IMR-90 (cell line): ENCODE results near the gene DENND6A. TPM values are rescaled to one million over a fixed set of nuclear protein-coding genes. Genes with fewer than 3 reads are reported as not detected.
A peak's percentile ranks its signal among the peaks of the same experiment; 100 is the strongest.

Experiments
- ATAC-seq: fragments of 200-7000 bp; cut with Tn5 transposase; 2 replicates; pipeline ENCODE4 v1.9.1; 2020; ENCODE audit warnings: low read depth, mild to moderate bottlenecking, moderate library complexity
- BruUV-seq: library from RNA; stranded (reverse); fragments of 400-500 nt; replicated peaks from 2 replicates; lab custom pipeline; 2021; lab: Mats Ljungman, UMichigan
- CTCF ChIA-PET: fragments of 300-600 bp; formaldehyde crosslinking; extraction: SDS; loops from one replicate; lab custom pipeline; 2021; ENCODE audit warnings: antibody characterized with exemption; lab: Yijun Ruan, JAX
- POLR2A ChIA-PET: fragments of 300-600 bp; sonication (Branson Sonifier 250); formaldehyde crosslinking; loops from one replicate; lab custom pipeline; 2022; ENCODE audit warnings: antibody characterized with exemption; ENCODE audit not compliant: unreplicated experiment; lab: Charles Lee
- DNase-seq: peaks from one replicate; pipeline ENCODE4 v3.0.0; 2013
- H2AFZ ChIP-seq: replicated peaks from 2 replicates; pipeline ENCODE3; 2013; ENCODE audit warnings: low read length, mild to moderate bottlenecking; ENCODE audit not compliant: poor library complexity
- H2AK5ac ChIP-seq: 2 replicates; pipeline ENCODE4 v1.6.1; 2013; ENCODE audit warnings: low read depth, low read length, inconsistent platforms
- H2AK9ac ChIP-seq: replicated peaks from 2 replicates; pipeline ENCODE3; 2013; ENCODE audit warnings: mild to moderate bottlenecking, low read depth, low read length, moderate library complexity; ENCODE audit not compliant: poor library complexity
- H2BK120ac ChIP-seq: 2 replicates; pipeline ENCODE4 v1.6.1; 2013; ENCODE audit warnings: low read depth, low read length, inconsistent platforms
- H2BK15ac ChIP-seq: 3 replicates; pipeline ENCODE4 v1.6.1; 2013; ENCODE audit warnings: low read depth, low read length, inconsistent platforms
- H2BK20ac ChIP-seq: 2 replicates; pipeline ENCODE4 v1.6.1; 2013; ENCODE audit warnings: low read depth, mild to moderate bottlenecking, inconsistent platforms, low read length, moderate library complexity
- H2BK5ac ChIP-seq: 2 replicates; pipeline ENCODE4 v1.6.1; 2013; ENCODE audit warnings: mild to moderate bottlenecking, low read depth, low read length, inconsistent platforms; ENCODE audit not compliant: poor library complexity, severe bottlenecking
- H3K14ac ChIP-seq: replicated peaks from 2 replicates; pipeline ENCODE4 v1.6.1; 2013; ENCODE audit warnings: low read depth, low read length, inconsistent platforms
- H3K18ac ChIP-seq: 2 replicates; pipeline ENCODE4 v1.6.1; 2013; ENCODE audit warnings: low read depth, low read length, control low read depth
- H3K23ac ChIP-seq: 2 replicates; pipeline ENCODE4 v1.6.1; 2013; ENCODE audit warnings: low read depth, low read length, inconsistent platforms
- H3K27ac ChIP-seq: 2 replicates; pipeline ENCODE4 v1.5.1; 2013; ENCODE audit warnings: mild to moderate bottlenecking, control low read depth, low read length; ENCODE audit not compliant: insufficient read depth
- H3K27me3 ChIP-seq: 2 replicates; pipeline ENCODE4 v1.6.1; 2013; ENCODE audit warnings: low read length; ENCODE audit not compliant: control insufficient read depth, insufficient read depth
- H3K36me3 ChIP-seq: 2 replicates; pipeline ENCODE4 v1.6.1; 2013; ENCODE audit warnings: low read length, mixed read lengths; ENCODE audit not compliant: control insufficient read depth, insufficient read depth
- H3K4ac ChIP-seq: 2 replicates; pipeline ENCODE4 v1.6.1; 2013; ENCODE audit warnings: low read depth, low read length, inconsistent platforms
- H3K4me1 ChIP-seq: 2 replicates; pipeline ENCODE4 v1.6.1; 2013; ENCODE audit warnings: low read length, mixed read lengths; ENCODE audit not compliant: control insufficient read depth, insufficient read depth
- H3K4me2 ChIP-seq: 2 replicates; pipeline ENCODE4 v1.6.1; 2013; ENCODE audit warnings: low read depth, mild to moderate bottlenecking, control low read depth, low read length, moderate library complexity
- H3K4me3 ChIP-seq: 2 replicates; pipeline ENCODE4 v1.5.1; 2013; ENCODE audit warnings: low read depth, mild to moderate bottlenecking, control low read depth, low read length, moderate library complexity; ENCODE audit not compliant: insufficient read depth
- H3K56ac ChIP-seq: 2 replicates; pipeline ENCODE4 v1.6.1; 2013; ENCODE audit warnings: low read length, inconsistent platforms; ENCODE audit not compliant: insufficient read depth; ENCODE audit errors: extremely low read depth
- H3K79me1 ChIP-seq, 2 experiments: 2 replicates each; pipeline ENCODE4 v1.6.1; 2013; ENCODE audit warnings: low read length in 2 of 2, inconsistent platforms in 1 of 2, low read depth in 1 of 2
- H3K9ac ChIP-seq: 2 replicates; pipeline ENCODE4 v1.6.1; 2013; ENCODE audit warnings: low read depth, low read length, control low read depth
- H3K9me1 ChIP-seq: 2 replicates; pipeline ENCODE4 v1.6.1; 2013; ENCODE audit warnings: low read length, inconsistent platforms; ENCODE audit not compliant: insufficient read depth
- H3K9me3 ChIP-seq: 2 replicates; pipeline ENCODE4 v1.6.1; 2013; ENCODE audit warnings: low read length; ENCODE audit not compliant: control insufficient read depth, insufficient read depth
- H4K20me1 ChIP-seq: 2 replicates; pipeline ENCODE4 v1.6.1; 2013; ENCODE audit warnings: low read length, inconsistent platforms; ENCODE audit not compliant: insufficient read depth
- H4K5ac ChIP-seq: 2 replicates; pipeline ENCODE4 v1.6.1; 2013; ENCODE audit warnings: mild to moderate bottlenecking, low read depth, low read length, control low read depth
- H4K8ac ChIP-seq, 2 experiments: 2 replicates each; pipeline ENCODE4 v1.6.1; 2013; ENCODE audit warnings: low read depth in 2 of 2, low read length in 2 of 2, control low read depth in 1 of 2, inconsistent platforms in 1 of 2
- H4K91ac ChIP-seq: 2 replicates; pipeline ENCODE4 v1.6.1; 2013; ENCODE audit warnings: low read depth, low read length, inconsistent platforms; ENCODE audit not compliant: insufficient read depth
- BHLHE40 ChIP-seq: fragments of 150-350 bp; IDR thresholded peaks from 2 replicates; pipeline ENCODE4 v1.6.1; 2016; ENCODE audit warnings: mild to moderate bottlenecking, low read depth, low read length
- CEBPB ChIP-seq: IDR thresholded peaks from 2 replicates; pipeline ENCODE4 v1.6.1; 2012; ENCODE audit warnings: low read depth, low read length, improper control_type of control experiment
- CHD1 ChIP-seq: IDR thresholded peaks from 2 replicates; pipeline ENCODE4 v1.6.1; 2012; ENCODE audit warnings: low read depth, low read length, improper control_type of control experiment
- CTCF ChIP-seq: conservative IDR thresholded peaks from 2 replicates; pipeline ENCODE4 v1.5.1; 2012; ENCODE audit warnings: mild to moderate bottlenecking, low read depth, low read length, improper control_type of control experiment
- ELK1 ChIP-seq: fragments of 150-350 bp; IDR thresholded peaks from 2 replicates; pipeline ENCODE4 v1.6.1; 2016; ENCODE audit warnings: low read depth, mild to moderate bottlenecking, low read length, moderate library complexity, borderline replicate concordance
- FOS ChIP-seq: fragments of 150-350 bp; IDR thresholded peaks from 2 replicates; pipeline ENCODE4 v1.6.1; 2016; ENCODE audit warnings: low read depth, low read length
- MAFK ChIP-seq: IDR thresholded peaks from 2 replicates; pipeline ENCODE4 v1.6.1; 2012; ENCODE audit warnings: low read depth, low read length, improper control_type of control experiment
- MAZ ChIP-seq: IDR thresholded peaks from 2 replicates; pipeline ENCODE4 v1.6.1; 2012; ENCODE audit warnings: low read depth, mild to moderate bottlenecking, low read length, improper control_type of control experiment, moderate library complexity, borderline replicate concordance
- MXI1 ChIP-seq: IDR thresholded peaks from 2 replicates; pipeline ENCODE4 v1.6.1; 2012; ENCODE audit warnings: low read depth, mild to moderate bottlenecking, low read length, moderate library complexity, borderline replicate concordance
- NFE2L2 ChIP-seq: fragments of 150-350 bp; IDR thresholded peaks from 2 replicates; pipeline ENCODE4 v1.6.1; 2016; ENCODE audit warnings: low read depth, mild to moderate bottlenecking, low read length
- POLR2A ChIP-seq: IDR thresholded peaks from 2 replicates; pipeline ENCODE4 v1.6.1; 2012; ENCODE audit warnings: mild to moderate bottlenecking, low read depth, low read length
- RAD21 ChIP-seq: IDR thresholded peaks from 2 replicates; pipeline ENCODE4 v1.6.1; 2012; ENCODE audit warnings: low read length, improper control_type of control experiment
- RCOR1 ChIP-seq: IDR thresholded peaks from 2 replicates; pipeline ENCODE4 v1.6.1; 2012; ENCODE audit warnings: mild to moderate bottlenecking, low read length, improper control_type of control experiment; ENCODE audit not compliant: insufficient replicate concordance
- RFX5 ChIP-seq: IDR thresholded peaks from 2 replicates; pipeline ENCODE4 v1.8.0; 2012; ENCODE audit warnings: low read depth, mild to moderate bottlenecking, low read length, moderate library complexity
- SMC3 ChIP-seq: fragments of 150-350 bp; IDR thresholded peaks from 2 replicates; pipeline ENCODE4 v1.6.1; 2016; ENCODE audit warnings: low read depth, mild to moderate bottlenecking, antibody characterized with exemption, low read length, moderate library complexity
- USF2 ChIP-seq: fragments of 150-350 bp; IDR thresholded peaks from 2 replicates; pipeline ENCODE4 v1.6.1; 2017; ENCODE audit warnings: mild to moderate bottlenecking, antibody characterized with exemption, low read length, low read depth
- WGBS, 2 experiments: methylation state at CpG; one replicate each; pipeline versions ENCODE4 v1.1.5 to v1.1.7; 2013; ENCODE audit warnings: missing lambda C conversion rate in 2 of 2; ENCODE audit not compliant: insufficient read length in 1 of 2; ENCODE audit errors: extremely low coverage in 2 of 2; 5-methylcytosine and 5-hydroxymethylcytosine counted together
- dilution Hi-C: fragments of 300-500 bp; cut with HindIII; formaldehyde crosslinking; loops from one replicate; pipeline ENCODE4 v1.14.3; 2018; ENCODE audit warnings: low sequenced_read_pairs; ENCODE audit not compliant: unreplicated experiment
- in situ Hi-C: fragments of 300-500 bp; cut with MboI; formaldehyde crosslinking; loops from 3 replicates; pipeline ENCODE4 v1.14.3; 2019; ENCODE audit warnings: low sequenced_read_pairs, inconsistent platforms, mixed read lengths
- intact Hi-C: fragments of 100-400 bp; cut with micrococcal nuclease; formaldehyde crosslinking; loops from 2 replicates; pipeline ENCODE4 v1.10.0; 2022
- polyA plus RNA-seq, 3 experiments: library from polyadenylated mRNA; depleted of rRNA; stranded (reverse); fragments of >200 nt; gene quantifications; 2 replicates each; pipeline ENCODE4 v1.2.3, GENCODE V29; 2012; ENCODE audit warnings: low replicate concordance in 1 of 3
- total RNA-seq: library from RNA; depleted of rRNA; stranded (reverse); fragments of >200 nt; gene quantifications from 2 replicates; pipeline ENCODE4 v1.2.3, GENCODE V29; 2012

DENND6A gene
- total and polyA plus RNA-seq, 2 of the 4 experiments (the other 2 are of a cell fraction): 3.8 to 9.0 TPM

- peaks cover 98% of the 10 kb centered on the region for H4K20me1 ChIP-seq
- no peak overlapping the region for H2BK15ac ChIP-seq
- intact Hi-C loops (no loop called here), in situ Hi-C loops (no loop called here), dilution Hi-C loops (no loop called here)
- no peaks in the 10 kb centered on the region for H3K9me3 ChIP-seq
- ATAC-seq: no peak
- ChIA-PET POLR2A (no interaction called here), CTCF (no interaction called here)
- H3K4ac ChIP-seq: no peak overlapping the region
- H3K4me2 ChIP-seq: no peak overlapping the region
- no peak overlapping the region for H4K91ac ChIP-seq
- peaks cover 32% of the 10 kb centered on the region for H3K36me3 ChIP-seq
- no peak overlapping the region for H3K27ac ChIP-seq
- no peak overlapping the region for H4K8ac ChIP-seq
- no peak overlapping the region for H3K9ac ChIP-seq
- no peak overlapping the region for H3K14ac ChIP-seq
- no peak overlapping the region for H3K18ac ChIP-seq
- WGBS, 2 experiments: no CpG with 5 or more reads among the region's 2 CpGs
- DNase-seq: no peak
- H2BK5ac ChIP-seq: no peak overlapping the region
- H2AK9ac ChIP-seq: no peak overlapping the region
- no TSS peak for BruUV-seq
- H3K9me1 ChIP-seq: peaks cover 5% of the 10 kb centered on the region; the same call in 1 of the 2 replicates
- H3K27me3 ChIP-seq: no peaks in the 10 kb centered on the region
- 0 out of 2 replicates have a peak overlapping the region, but pooled peaks have one; percentile 65 for H3K23ac ChIP-seq
- H2AK5ac ChIP-seq: no peak overlapping the region
- H3K4me3 ChIP-seq: no peak overlapping the region
- no peak overlapping the region for H2AFZ ChIP-seq
- TF ChIP-seq RAD21 (no peak), USF2 (no peak), FOS (no peak), RFX5 (no peak), RCOR1 (no peak), MAZ (no peak), POLR2A (no peak), NFE2L2 (no peak), MAFK (no peak), ELK1 (no peak), CHD1 (no peak), SMC3 (no peak), MXI1 (no peak), CTCF (no peak), BHLHE40 (no peak), CEBPB (no peak)
- H3K4me1 ChIP-seq: peaks cover 4% of the 10 kb centered on the region
- H2BK20ac ChIP-seq: no peak overlapping the region
- H4K5ac ChIP-seq: no peak overlapping the region
- H3K79me1 ChIP-seq: peaks cover 3 to 29% of the 10 kb centered on the region in 2 experiments; a peak in 3 of 4 replicates
- no peak overlapping the region for H3K56ac ChIP-seq
- no peak overlapping the region for H2BK120ac ChIP-seq
Observed at GRCh38 chr3:57583544-57583943, 109.3 kb downstream of the DENND6A start.
